Karpas-422 (cell line): ENCODE data around the gene ERN1. TPM values are rescaled to one million over a fixed set of nuclear protein-coding genes. Genes with fewer than 3 reads are reported as not detected.
A peak's percentile ranks its signal among the peaks of the same experiment; 100 is the strongest.

Experiments used
- DNase-seq: peaks from one replicate; pipeline ENCODE4 v3.0.0-alpha.2; 2015
- H2AFZ ChIP-seq: fragments of 200-600 bp; sonication (generic); 2 replicates; pipeline ENCODE4 v1.6.1; 2014; ENCODE audit warnings: antibody characterized with exemption, low read length, mixed read lengths
- H3K27ac ChIP-seq: fragments of 200-600 bp; sonication (generic); 2 replicates; pipeline ENCODE4 v1.5.1; 2014; ENCODE audit warnings: mild to moderate bottlenecking, low read length, moderate library complexity
- H3K27me3 ChIP-seq: fragments of 200-600 bp; sonication (generic); 2 replicates; pipeline ENCODE4 v1.6.1; 2014; ENCODE audit warnings: low read length, mixed read lengths
- H3K36me3 ChIP-seq: fragments of 200-600 bp; sonication (generic); 2 replicates; pipeline ENCODE4 v1.6.1; 2014; ENCODE audit warnings: low read length, mixed read lengths; ENCODE audit not compliant: insufficient read depth
- H3K4me1 ChIP-seq: fragments of 200-600 bp; sonication (generic); 2 replicates; pipeline ENCODE4 v1.6.1; 2014; ENCODE audit warnings: mild to moderate bottlenecking, low read length, mixed read lengths
- H3K4me2 ChIP-seq: fragments of 200-600 bp; sonication (generic); 2 replicates; pipeline ENCODE4 v1.6.1; 2014; ENCODE audit warnings: low read length, low read depth, mild to moderate bottlenecking; ENCODE audit not compliant: poor library complexity, severe bottlenecking
- H3K4me3 ChIP-seq: fragments of 200-600 bp; sonication (generic); 2 replicates; pipeline ENCODE4 v1.5.1; 2014; ENCODE audit warnings: mild to moderate bottlenecking, antibody characterized with exemption, low read length, mixed read lengths
- H3K79me2 ChIP-seq: fragments of 200-600 bp; sonication (generic); 2 replicates; pipeline ENCODE4 v1.6.1; 2014; ENCODE audit warnings: mild to moderate bottlenecking, low read length, mixed read lengths
- H3K9ac ChIP-seq: fragments of 200-600 bp; sonication (generic); 2 replicates; pipeline ENCODE4 v1.6.0; 2014; ENCODE audit warnings: low read length
- H3K9me2 ChIP-seq: fragments of 200-600 bp; sonication (generic), shearing (Covaris generic); replicated peaks from 2 replicates; pipeline ENCODE4 v1.6.0; 2014; ENCODE audit warnings: mild to moderate bottlenecking, low read length, moderate library complexity; ENCODE audit not compliant: insufficient read depth
- H3K9me3 ChIP-seq: fragments of 300-700, 200-600 bp; sonication (generic); 2 replicates; pipeline ENCODE4 v1.6.1; 2014; ENCODE audit warnings: low read length, mixed read lengths
- H4K20me1 ChIP-seq: fragments of 200-600 bp; sonication (generic); 2 replicates; pipeline ENCODE4 v1.6.1; 2014; ENCODE audit warnings: mild to moderate bottlenecking, antibody characterized with exemption, low read length, low read depth; ENCODE audit not compliant: insufficient read depth
- total RNA-seq: library from RNA; depleted of rRNA; stranded (reverse); fragments of >200 nt; shearing (Covaris generic); gene quantifications from 2 replicates; pipeline ENCODE4 v1.2.3, GENCODE V29; 2014; ENCODE audit warnings: low replicate concordance

The ERN1 gene
- total RNA-seq, 1 experiment from 2014 or later: 1.9 TPM

- Histone ChIP-seq H3K4me1 (peaks cover 11% of the 10 kb centered on the region), H3K27ac (no peak overlapping the region), H3K9me3 (no peaks in the 10 kb centered on the region), H3K79me2 (no peaks in the 10 kb centered on the region), H3K27me3 (0 out of 2 replicates have a peak, but pooled peaks cover 2% of the 10 kb centered on the region), H3K9me2 (no peaks in the 10 kb centered on the region), H4K20me1 (no peaks in the 10 kb centered on the region), H2AFZ (no peak overlapping the region), H3K4me3 (peak overlapping the region; percentile 67; the same call in 1 of the 2 replicates), H3K9ac (no peak overlapping the region), H3K36me3 (no peaks in the 10 kb centered on the region), H3K4me2 (peak overlapping the region; percentile 73)
- no peak for DNase-seq
These were observed 132.4 kb downstream of the ERN1 start for GRCh38 chr17:63997341-63998048.

- H3K27ac ChIP-seq: no peak overlapping the region
- peaks cover 11% of the 10 kb centered on the region for H3K4me1 ChIP-seq
- no peaks in the 10 kb centered on the region for H4K20me1 ChIP-seq
- no peak for DNase-seq
- no peaks in the 10 kb centered on the region for H3K79me2 ChIP-seq
- no peaks in the 10 kb centered on the region for H3K9me2 ChIP-seq
- H3K4me2 ChIP-seq: no peak overlapping the region
- H3K4me3 ChIP-seq: no peak overlapping the region
- H3K9ac ChIP-seq: no peak overlapping the region
- H2AFZ ChIP-seq: no peak overlapping the region
- no peaks in the 10 kb centered on the region for H3K36me3 ChIP-seq
- H3K9me3 ChIP-seq: no peaks in the 10 kb centered on the region
- H3K27me3 ChIP-seq: 0 out of 2 replicates have a peak, but pooled peaks cover 2% of the 10 kb centered on the region
These were observed 133.3 kb downstream of the ERN1 start for GRCh38 chr17:63996430-63997182.

- H3K27me3 ChIP-seq: 0 out of 2 replicates have a peak, but pooled peaks cover 2% of the 10 kb centered on the region
- 0 out of 2 replicates have a peak, but pooled peaks cover 2% of the 10 kb centered on the region for H4K20me1 ChIP-seq
- no peak for DNase-seq
- H3K4me1 ChIP-seq: peaks cover 12% of the 10 kb centered on the region
- no peak overlapping the region for H2AFZ ChIP-seq
- H3K27ac ChIP-seq: no peak overlapping the region
- no peak overlapping the region for H3K9ac ChIP-seq
- no peak overlapping the region for H3K4me2 ChIP-seq
- H3K9me2 ChIP-seq: no peaks in the 10 kb centered on the region
- H3K9me3 ChIP-seq: no peaks in the 10 kb centered on the region
- no peaks in the 10 kb centered on the region for H3K79me2 ChIP-seq
- no peak overlapping the region for H3K4me3 ChIP-seq
- H3K36me3 ChIP-seq: no peaks in the 10 kb centered on the region
These were observed 134.3 kb downstream of the ERN1 start for GRCh38 chr17:63995626-63996025.

GRCh38 chr17:63993368-63993985 lies 136.5 kb downstream of the ERN1 start:
- Histone ChIP-seq H3K9me2 (no peaks in the 10 kb centered on the region), H3K4me2 (no peak overlapping the region), H3K4me1 (peaks cover 10% of the 10 kb centered on the region), H4K20me1 (0 out of 2 replicates have a peak, but pooled peaks cover 3% of the 10 kb centered on the region), H3K27ac (no peak overlapping the region), H3K4me3 (no peak overlapping the region), H3K36me3 (no peaks in the 10 kb centered on the region), H3K9me3 (no peaks in the 10 kb centered on the region), H3K27me3 (0 out of 2 replicates have a peak, but pooled peaks cover 2% of the 10 kb centered on the region), H2AFZ (no peak overlapping the region), H3K79me2 (no peaks in the 10 kb centered on the region), H3K9ac (no peak overlapping the region)
- no peak for DNase-seq

- Histone ChIP-seq H3K4me2 (no peak overlapping the region), H3K4me1 (peaks cover 3% of the 10 kb centered on the region; the same call in 1 of the 2 replicates), H3K9ac (no peak overlapping the region), H3K4me3 (no peak overlapping the region), H3K27me3 (no peaks in the 10 kb centered on the region), H3K27ac (no peak overlapping the region), H3K36me3 (no peaks in the 10 kb centered on the region), H4K20me1 (0 out of 2 replicates have a peak, but pooled peaks cover 3% of the 10 kb centered on the region), H3K9me3 (no peaks in the 10 kb centered on the region), H3K79me2 (no peaks in the 10 kb centered on the region), H3K9me2 (no peaks in the 10 kb centered on the region), H2AFZ (no peak overlapping the region)
- DNase-seq: no peak
These were observed 138.3 kb downstream of the ERN1 start for GRCh38 chr17:63991611-63992010.

- Histone ChIP-seq H3K36me3 (no peaks in the 10 kb centered on the region), H4K20me1 (0 out of 2 replicates have a peak, but pooled peaks cover 3% of the 10 kb centered on the region), H3K9me3 (no peaks in the 10 kb centered on the region), H3K4me2 (no peak overlapping the region), H3K27ac (no peak overlapping the region), H3K4me1 (peaks cover 3% of the 10 kb centered on the region; the same call in 1 of the 2 replicates), H3K27me3 (no peaks in the 10 kb centered on the region), H3K9ac (no peak overlapping the region), H2AFZ (no peak overlapping the region), H3K4me3 (no peak overlapping the region), H3K79me2 (no peaks in the 10 kb centered on the region), H3K9me2 (no peaks in the 10 kb centered on the region)
- no peak for DNase-seq
These were observed 140.2 kb downstream of the ERN1 start for GRCh38 chr17:63989622-63990345.
